IPS DF 6.9 (cell line): ENCODE results near the gene SLC16A3.

Experiments used
- DNase-seq: peaks from one replicate; pipeline ENCODE4 v3.0.0-alpha.2; 2013; ENCODE audit warnings: low read depth, low spot score
- H3K27ac ChIP-seq: one replicate; pipeline ENCODE4 v1.5.1; 2013; ENCODE audit warnings: low read length, control low read depth
- H3K27me3 ChIP-seq: 2 replicates; pipeline ENCODE4 v1.6.1; 2013; ENCODE audit warnings: mild to moderate bottlenecking, low read length; ENCODE audit not compliant: control insufficient read depth, insufficient read depth
- H3K36me3 ChIP-seq: 2 replicates; pipeline ENCODE4 v1.6.1; 2013; ENCODE audit warnings: low read length; ENCODE audit not compliant: control insufficient read depth, insufficient read depth
- H3K4me1 ChIP-seq: 2 replicates; pipeline ENCODE4 v1.6.1; 2013; ENCODE audit warnings: low read length; ENCODE audit not compliant: control insufficient read depth, insufficient read depth
- H3K4me3 ChIP-seq: 2 replicates; pipeline ENCODE4 v1.5.1; 2013; ENCODE audit warnings: mild to moderate bottlenecking, low read length
- H3K9me3 ChIP-seq: 2 replicates; pipeline ENCODE4 v1.6.1; 2013; ENCODE audit warnings: low read length, inconsistent platforms; ENCODE audit not compliant: control insufficient read depth, insufficient read depth
- WGBS: extraction: QIAGEN DNeasy Blood & Tissue Kit; methylation state at CpG from one replicate; pipeline ENCODE4 v1.1.7; 2013; ENCODE audit warnings: mixed read lengths, missing lambda C conversion rate; ENCODE audit not compliant: insufficient read length, insufficient coverage; 5-methylcytosine and 5-hydroxymethylcytosine counted together

The SLC16A3 gene

DNA sequence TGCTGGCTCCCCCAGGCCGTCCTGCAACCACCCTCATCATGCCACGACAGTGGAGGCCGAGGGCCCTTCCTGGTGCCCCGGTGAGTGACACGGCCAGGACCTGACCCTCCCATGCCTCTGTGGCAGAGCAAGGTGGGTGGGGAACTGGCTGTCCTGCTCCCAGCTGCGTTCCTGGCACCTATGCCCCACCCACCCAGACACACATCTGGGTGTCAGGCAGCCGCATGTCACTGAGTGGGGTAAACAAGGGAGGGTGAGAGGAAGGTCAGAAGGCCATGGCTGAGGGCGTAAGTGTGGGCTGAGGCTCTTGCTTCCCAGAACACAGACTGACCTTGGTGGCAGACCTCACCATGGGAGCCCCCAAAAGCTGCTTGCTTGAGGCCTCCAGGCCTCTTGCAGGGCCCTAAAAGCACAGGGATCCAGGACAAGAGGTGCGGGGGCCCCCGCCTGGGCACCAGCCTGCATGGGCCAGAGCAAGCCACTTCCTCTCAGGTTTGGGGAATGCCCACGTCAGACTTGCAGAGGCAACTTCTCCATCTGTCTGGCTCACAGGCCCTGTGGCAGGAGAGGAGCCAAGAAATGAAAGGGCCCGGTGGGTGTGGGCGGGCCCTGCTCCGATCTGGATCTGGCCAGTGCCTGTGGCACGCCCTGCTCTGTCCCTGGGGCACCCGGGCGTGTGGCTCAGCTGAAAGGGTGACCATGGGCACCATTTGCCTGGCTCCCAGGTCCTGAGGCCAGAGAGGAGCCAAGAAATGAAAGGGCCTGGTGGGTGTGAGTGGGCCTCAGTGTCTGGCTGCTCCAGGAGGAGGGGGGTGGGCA, 12.3 kb upstream of the SLC16A3 start:
- H3K36me3 ChIP-seq = no peaks in the 10 kb centered on the region
- H3K27me3 ChIP-seq = peaks cover 6% of the 10 kb centered on the region; the same call in 1 of the 2 replicates
- no peak overlapping the region for H3K4me3 ChIP-seq
- peaks cover 2% of the 10 kb centered on the region; the same call in 1 of the 2 replicates for H3K4me1 ChIP-seq
- WGBS = no CpG with 5 or more reads among the region's 17 CpGs
- no peak overlapping the region for H3K27ac ChIP-seq
- DNase-seq = no peak
- no peaks in the 10 kb centered on the region for H3K9me3 ChIP-seq

DNA sequence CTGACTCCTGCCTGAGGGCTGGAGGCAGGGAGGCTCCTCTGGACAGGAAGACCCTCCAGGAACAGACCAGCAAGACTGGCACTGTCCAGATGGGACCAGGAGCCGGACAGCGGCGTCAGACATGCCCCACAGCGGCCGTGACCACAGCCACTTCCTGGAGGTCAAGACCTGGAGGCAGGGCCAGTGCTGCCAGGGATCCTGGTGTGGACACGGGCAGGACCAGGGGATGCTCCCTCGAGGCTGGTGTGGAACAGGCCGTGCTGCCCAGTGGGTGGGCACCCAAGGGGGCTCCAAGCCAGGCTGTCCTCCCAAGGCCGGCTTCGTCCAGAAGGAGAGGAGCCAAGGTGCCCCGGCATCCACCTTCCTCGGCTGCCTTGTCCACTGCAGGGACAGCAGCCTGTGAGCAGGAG, 11.7 kb upstream of the SLC16A3 start:
- Histone ChIP-seq H3K27ac (no peak overlapping the region), H3K36me3 (no peaks in the 10 kb centered on the region), H3K27me3 (peaks cover 6% of the 10 kb centered on the region; the same call in 1 of the 2 replicates), H3K4me3 (no peak overlapping the region), H3K4me1 (peaks cover 2% of the 10 kb centered on the region; the same call in 1 of the 2 replicates), H3K9me3 (no peaks in the 10 kb centered on the region)
- no CpG with 5 or more reads among the region's 12 CpGs for WGBS
- no peak for DNase-seq

DNA sequence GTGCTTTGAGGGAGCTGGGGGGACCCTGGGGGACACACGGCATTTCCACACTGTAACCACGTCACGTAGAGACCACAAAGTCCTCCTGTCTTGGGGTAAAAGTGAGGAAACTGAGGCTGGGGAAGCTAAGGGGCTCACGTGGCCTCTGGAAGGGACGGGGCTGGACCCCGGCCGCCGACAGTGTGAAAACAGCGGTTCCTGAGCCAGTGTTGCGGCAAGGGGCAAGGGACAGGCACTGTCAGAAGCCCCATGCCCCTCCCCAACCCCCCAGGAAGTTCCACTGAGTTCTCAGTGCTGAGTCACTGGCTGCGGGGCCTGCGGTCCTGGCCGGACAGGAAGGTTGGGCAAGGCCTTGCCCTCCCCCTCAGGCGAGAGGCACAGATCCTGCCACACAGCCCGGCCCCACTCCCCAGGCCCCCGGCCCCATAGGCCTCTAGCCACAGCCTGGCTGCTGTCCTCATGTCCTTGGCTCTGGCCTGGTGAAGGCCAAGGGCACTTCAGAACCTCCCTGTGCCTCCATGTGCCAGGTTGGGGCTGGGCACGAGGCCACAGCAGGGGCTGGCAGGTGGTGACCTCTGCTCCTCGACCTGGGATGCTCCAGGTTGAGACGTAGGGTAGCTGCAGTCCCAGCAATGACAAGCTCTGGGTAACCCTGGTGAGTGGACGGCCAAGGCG, 11.2 kb upstream of the SLC16A3 start:
- H3K9me3 ChIP-seq = no peaks in the 10 kb centered on the region
- peaks cover 6% of the 10 kb centered on the region; the same call in 1 of the 2 replicates for H3K27me3 ChIP-seq
- peaks cover 2% of the 10 kb centered on the region; the same call in 1 of the 2 replicates for H3K4me1 ChIP-seq
- H3K4me3 ChIP-seq = no peak overlapping the region
- no peak overlapping the region for H3K27ac ChIP-seq
- no peak for DNase-seq
- no peaks in the 10 kb centered on the region for H3K36me3 ChIP-seq
- no CpG with 5 or more reads among the region's 21 CpGs for WGBS

DNA sequence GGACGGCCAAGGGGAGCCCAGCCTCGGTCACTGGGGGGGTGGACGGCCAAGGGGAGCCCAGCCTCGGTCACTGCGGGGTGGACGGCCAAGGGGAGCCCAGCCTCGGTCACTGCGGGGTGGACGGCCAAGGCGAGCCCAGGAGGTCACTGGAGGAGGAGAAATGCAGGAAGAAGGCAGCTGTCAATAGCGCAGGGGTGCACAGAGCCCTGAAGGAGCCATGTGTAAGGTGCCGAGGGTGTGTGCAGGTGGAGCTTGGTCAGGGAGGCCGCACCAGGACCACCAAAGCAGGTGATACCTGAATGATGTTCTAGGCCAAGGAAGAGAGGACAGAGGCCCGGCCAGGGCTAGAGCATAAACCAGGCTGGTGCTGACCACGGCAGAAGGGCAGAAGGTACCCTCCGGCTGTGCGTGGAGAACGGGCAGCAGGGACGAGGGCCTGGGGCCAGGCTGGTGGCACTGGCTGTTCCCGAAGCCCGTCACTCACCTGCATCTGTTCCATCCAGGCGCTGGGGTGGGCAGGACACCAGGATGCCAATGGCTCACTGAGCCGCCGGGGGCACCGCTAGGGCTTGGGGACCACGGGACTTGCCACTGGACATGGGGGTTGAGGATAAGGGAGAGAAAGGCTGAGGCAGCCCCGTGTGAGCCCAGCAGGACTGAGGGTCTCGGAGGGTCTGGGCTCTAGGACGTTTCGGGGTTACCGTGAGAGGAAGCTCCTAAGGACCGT, 10.3 kb upstream of the SLC16A3 start:
- no peak for DNase-seq
- WGBS = no CpG with 5 or more reads among the region's 32 CpGs
- peaks cover 1% of the 10 kb centered on the region; the same call in 1 of the 2 replicates for H3K4me1 ChIP-seq
- H3K9me3 ChIP-seq = no peaks in the 10 kb centered on the region
- no peak overlapping the region for H3K4me3 ChIP-seq
- H3K27ac ChIP-seq = no peak overlapping the region
- no peaks in the 10 kb centered on the region for H3K36me3 ChIP-seq
- H3K27me3 ChIP-seq = peaks cover 4% of the 10 kb centered on the region; the same call in 1 of the 2 replicates

DNA sequence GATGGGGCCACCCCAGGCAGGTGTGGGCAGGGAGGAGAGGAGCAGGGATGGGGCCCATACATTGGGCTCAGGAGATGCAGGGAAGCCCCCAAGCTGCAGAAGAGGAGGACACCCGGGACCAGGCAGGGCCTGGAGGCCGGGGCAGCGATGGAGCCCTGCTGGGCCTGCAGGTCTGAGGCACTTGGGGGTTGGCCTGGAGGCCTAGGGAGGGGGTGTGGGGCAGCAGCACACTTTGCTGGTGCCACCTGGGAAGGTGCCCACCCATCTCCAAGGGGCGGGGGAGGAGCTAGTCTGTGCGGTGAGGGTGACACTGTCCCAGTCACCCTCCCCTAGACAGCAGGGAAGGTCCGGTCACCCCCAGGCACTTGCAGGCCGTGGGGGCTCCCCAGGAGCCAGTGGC, 9.8 kb upstream of the SLC16A3 start:
- H3K27ac ChIP-seq = no peak overlapping the region
- no CpG with 5 or more reads among the region's 7 CpGs for WGBS
- no peaks in the 10 kb centered on the region for H3K36me3 ChIP-seq
- DNase-seq = no peak
- peaks cover 1% of the 10 kb centered on the region; the same call in 1 of the 2 replicates for H3K27me3 ChIP-seq
- H3K9me3 ChIP-seq = no peaks in the 10 kb centered on the region
- no peaks in the 10 kb centered on the region; the same call in 1 of the 2 replicates for H3K4me1 ChIP-seq
- H3K4me3 ChIP-seq = no peak overlapping the region

DNA sequence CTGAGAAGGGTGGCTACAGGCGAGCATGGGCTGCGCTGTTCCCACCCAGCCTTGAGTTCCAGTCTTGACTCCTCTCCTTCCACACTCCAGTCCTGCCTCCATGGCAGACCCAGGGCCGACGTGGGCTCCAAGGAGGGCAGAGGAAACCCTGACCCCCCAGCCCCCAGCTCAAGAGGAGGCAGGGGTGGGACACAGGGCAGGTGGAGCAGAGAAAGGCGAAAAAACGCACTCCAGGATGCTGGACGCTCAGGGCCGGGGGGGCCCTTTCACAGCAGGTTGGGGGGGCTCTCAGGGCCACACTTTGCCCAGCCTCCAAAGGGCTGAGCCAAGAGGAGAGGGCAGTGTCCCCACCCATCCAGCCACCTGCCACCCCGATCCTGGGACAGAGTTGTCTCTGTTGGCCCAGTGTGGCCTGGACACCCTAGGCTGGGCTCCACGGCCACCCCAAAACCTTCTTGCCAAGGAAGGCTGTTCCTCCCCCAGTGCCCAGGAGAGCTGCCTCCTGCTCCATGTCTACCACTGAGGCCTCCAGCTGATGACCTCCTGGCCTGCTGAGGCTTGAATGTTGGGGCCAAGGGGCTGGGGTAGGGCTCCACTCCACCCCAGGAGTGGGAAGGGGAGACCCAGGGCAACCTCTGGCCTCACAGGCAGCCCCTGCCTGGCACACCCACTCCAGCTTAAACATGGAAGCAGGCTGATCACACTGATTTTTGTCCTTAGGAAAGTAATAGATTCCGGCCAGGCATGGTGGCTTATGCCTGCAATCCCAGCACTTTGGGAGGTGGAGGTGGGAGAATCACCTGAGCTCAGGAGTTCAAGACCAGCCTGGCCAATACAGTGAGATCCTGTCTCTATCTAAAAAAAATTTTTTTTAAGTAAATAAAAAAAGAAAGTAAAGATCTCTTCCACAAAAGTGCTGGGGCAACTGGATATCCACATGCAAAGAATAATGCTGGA, 8.8 kb upstream of the SLC16A3 start:
- no peak overlapping the region for H3K27ac ChIP-seq
- H3K4me3 ChIP-seq = no peak overlapping the region
- no peaks in the 10 kb centered on the region for H3K9me3 ChIP-seq
- no peaks in the 10 kb centered on the region for H3K27me3 ChIP-seq
- no peaks in the 10 kb centered on the region; the same call in 1 of the 2 replicates for H3K4me1 ChIP-seq
- WGBS = no CpG with 5 or more reads among the region's 11 CpGs
- no peaks in the 10 kb centered on the region for H3K36me3 ChIP-seq
- no peak for DNase-seq

DNA sequence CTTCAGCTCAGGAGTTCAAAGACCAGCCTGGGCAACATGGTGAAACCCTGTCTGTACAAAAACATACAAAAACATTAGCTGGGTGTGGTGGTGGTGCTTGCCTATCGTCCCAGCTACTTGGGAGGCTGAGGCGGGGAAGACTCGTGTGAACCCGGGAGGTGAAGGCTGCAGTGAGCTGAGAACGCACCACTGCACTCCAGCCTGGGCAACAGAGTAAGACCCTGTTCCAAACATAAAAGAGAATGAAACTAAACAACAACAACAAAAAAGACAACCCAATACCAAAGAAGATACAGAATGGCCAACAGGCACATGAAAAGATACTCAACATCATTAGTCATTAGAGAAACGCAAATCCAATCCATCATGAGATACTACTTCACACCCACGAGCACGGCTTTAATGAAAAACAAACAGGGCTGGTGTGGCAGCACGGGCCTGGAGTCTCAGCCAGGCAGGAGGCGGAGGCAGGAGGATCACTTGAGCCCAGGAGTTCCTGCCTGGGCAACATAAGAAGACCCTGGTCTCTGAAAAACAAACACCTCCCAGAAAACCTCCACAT, 7.4 kb upstream of the SLC16A3 start:
- no peaks in the 10 kb centered on the region for H3K9me3 ChIP-seq
- no peak overlapping the region for H3K4me3 ChIP-seq
- no peak for DNase-seq
- H3K36me3 ChIP-seq = no peaks in the 10 kb centered on the region
- no CpG with 5 or more reads among the region's 10 CpGs for WGBS
- no peak overlapping the region for H3K27ac ChIP-seq
- H3K4me1 ChIP-seq = no peaks in the 10 kb centered on the region
- H3K27me3 ChIP-seq = no peaks in the 10 kb centered on the region

DNA sequence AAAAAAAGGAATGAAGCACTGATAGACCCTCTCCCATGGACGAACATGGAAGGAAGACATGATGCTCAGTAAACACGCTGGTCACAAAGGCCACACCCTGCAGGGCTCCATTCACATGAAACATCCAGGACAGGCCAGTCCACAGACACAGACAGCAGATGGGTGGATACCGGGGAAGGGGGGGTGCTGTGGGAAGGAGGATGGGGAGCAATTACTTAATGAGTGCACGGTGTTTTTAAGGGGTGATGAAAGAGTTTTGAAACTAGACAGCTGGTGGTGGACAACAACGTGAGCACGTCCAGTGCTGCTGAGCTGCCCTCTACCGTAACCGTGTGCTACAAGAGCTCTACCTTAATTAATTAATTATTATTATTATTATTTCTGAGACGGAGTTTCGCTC, 6.0 kb upstream of the SLC16A3 start:
- H3K27ac ChIP-seq = no peak overlapping the region
- H3K36me3 ChIP-seq = no peaks in the 10 kb centered on the region
- WGBS = no CpG with 5 or more reads among the region's 10 CpGs

DNA sequence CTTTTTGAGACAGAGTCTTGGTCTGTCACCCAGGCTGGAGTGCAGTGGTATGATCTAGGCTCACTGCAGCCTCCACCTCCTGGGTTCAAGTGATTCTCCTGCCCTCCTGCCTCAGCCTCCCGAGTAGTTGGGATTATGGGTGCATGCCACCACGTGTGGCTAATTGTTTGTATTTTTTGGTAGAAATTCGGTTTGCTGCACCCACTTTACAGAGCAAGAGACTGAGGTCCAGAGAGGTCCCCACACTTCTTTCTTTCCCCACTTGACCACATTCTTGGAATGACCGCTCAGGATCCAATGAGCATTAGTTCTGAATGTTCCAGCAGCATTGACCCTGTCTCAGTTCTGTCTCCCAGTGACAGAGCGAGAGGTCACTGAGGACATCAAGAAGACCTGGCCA, 5.3 kb upstream of the SLC16A3 start:
- DNase-seq = no peak
- no peaks in the 10 kb centered on the region for H3K36me3 ChIP-seq
- no peak overlapping the region for H3K4me3 ChIP-seq
- no CpG with 5 or more reads among the region's 5 CpGs for WGBS
- H3K4me1 ChIP-seq = no peaks in the 10 kb centered on the region
- peaks cover 6% of the 10 kb centered on the region; the same call in 1 of the 2 replicates for H3K27me3 ChIP-seq
- H3K27ac ChIP-seq = no peak overlapping the region
- H3K9me3 ChIP-seq = no peaks in the 10 kb centered on the region

More for the DNA sequence above, 6.0 kb upstream of the SLC16A3 start:
- Histone ChIP-seq H3K27me3 (peaks cover 2% of the 10 kb centered on the region; the same call in 1 of the 2 replicates), H3K4me1 (no peaks in the 10 kb centered on the region), H3K9me3 (no peaks in the 10 kb centered on the region), H3K4me3 (no peak overlapping the region)
- no peak for DNase-seq
